Activated CD4-positive, alpha-beta memory T cell treated with anti-CD3 and anti-CD28 coated beads for 36 hours (primary cell): ENCODE data around the gene GRK2. TPM values are rescaled to one million over a fixed set of nuclear protein-coding genes. Genes with fewer than 3 reads are reported as not detected.

Experiments
- CTCF ChIA-PET: fragments of 350-600 bp; sonication (Branson Sonifier 250); formaldehyde crosslinking; loops from one replicate; lab custom pipeline; 2021; ENCODE audit warnings: antibody characterized with exemption, inconsistent platforms; lab: Charles Lee
- POLR2A ChIA-PET: fragments of 350-600 bp; sonication (Branson Sonifier 250); formaldehyde crosslinking; loops from one replicate; lab custom pipeline; 2021; ENCODE audit warnings: antibody characterized with exemption; lab: Charles Lee
- DNase-seq: peaks from one replicate; pipeline ENCODE4 v3.0.0-alpha.2; 2020
- H3K27ac Mint-ChIP-seq: one replicate; pipeline ENCODE4 v1.8.0; 2021; ENCODE audit warnings: mixed read lengths
- H3K27me3 Mint-ChIP-seq: one replicate; pipeline ENCODE4 v1.8.0; 2021; ENCODE audit warnings: mixed read lengths
- H3K36me3 Mint-ChIP-seq: one replicate; pipeline ENCODE4 v1.8.0; 2021; ENCODE audit warnings: mixed read lengths
- H3K4me1 Mint-ChIP-seq: one replicate; pipeline ENCODE4 v1.8.0; 2021; ENCODE audit warnings: low read depth, mixed read lengths
- H3K4me3 Mint-ChIP-seq: one replicate; pipeline ENCODE4 v1.8.0; 2021; ENCODE audit warnings: mild to moderate bottlenecking, mixed read lengths
- H3K9me3 Mint-ChIP-seq: one replicate; pipeline ENCODE4 v1.8.0; 2021; ENCODE audit warnings: mixed read lengths
- intact Hi-C: fragments of 100-400 bp; cut with micrococcal nuclease; formaldehyde crosslinking; loops from one replicate; pipeline ENCODE4 v1.15.1; 2023
- total RNA-seq, 2 experiments: library from RNA; stranded (reverse); gene quantifications; one replicate each; pipeline ENCODE4 v1.2.3, GENCODE V29; 2021

The GRK2 gene
- total RNA-seq, 2 experiments from 2014 or later: 273 to 279 TPM

- ChIA-PET POLR2A (interaction anchor here (0.6 to 7.8 kb wide), 12 partner anchors 9 to 216 kb away, joined by 3 to 72 read pairs (median 3); partner anchors contain the start of genes ANKRD13D, CLCF1 and PTPRCAP), CTCF (interaction anchor here (0.8 to 3.8 kb wide), 12 partner anchors 9 to 1582 kb away, joined by 3 to 22 read pairs (median 5); partner anchors contain the start of genes ANKRD13D, POLD4 and SSH3)
- peak; percentile 87 for DNase-seq
- Mint-ChIP-seq H3K4me1 (peaks cover 81% of the 10 kb centered on the region), H3K36me3 (peaks cover 68% of the 10 kb centered on the region), H3K4me3 (peak overlapping the region; percentile 98), H3K9me3 (no peaks in the 10 kb centered on the region), H3K27ac (peak overlapping the region; percentile 100), H3K27me3 (no peaks in the 10 kb centered on the region)
- intact Hi-C loops: loop anchor here (1.0 to 5.0 kb wide), 3 partner anchors 17 to 236 kb away; partner anchors contain the start of genes CDK2AP2 and PITPNM1
Measured at GRCh38 chr11:67271541-67272284, 5.4 kb downstream of the GRK2 start.

- peak; percentile 69 for DNase-seq
- no peaks in the 10 kb centered on the region for H3K9me3 Mint-ChIP-seq
- H3K4me1 Mint-ChIP-seq: peaks cover 86% of the 10 kb centered on the region
- POLR2A ChIA-PET: interaction anchor here (0.6 to 7.8 kb wide), 10 partner anchors 8 to 215 kb away, joined by 3 to 72 read pairs (median 4); partner anchors contain the start of genes ANKRD13D, CLCF1 and PTPRCAP
- peaks cover 70% of the 10 kb centered on the region for H3K36me3 Mint-ChIP-seq
- no peaks in the 10 kb centered on the region for H3K27me3 Mint-ChIP-seq
- H3K27ac Mint-ChIP-seq: peak overlapping the region; percentile 100
- CTCF ChIA-PET: interaction anchor here (0.8 to 3.8 kb wide), 11 partner anchors 8 to 1582 kb away, joined by 3 to 22 read pairs (median 4); partner anchors contain the start of genes ANKRD13D, POLD4 and SSH3
- intact Hi-C loops: loop anchor here (5.0 kb wide), 2 partner anchors 215 to 235 kb away; partner anchors contain the start of genes CDK2AP2 and PITPNM1
- H3K4me3 Mint-ChIP-seq: peak overlapping the region; percentile 98
Measured at GRCh38 chr11:67272327-67273259, 6.3 kb downstream of the GRK2 start.

GRCh38 chr11:67273260-67273990 lies 7.2 kb downstream of the GRK2 start:
- ChIA-PET POLR2A (interaction anchor here (0.6 to 7.8 kb wide), 4 partner anchors 16 to 46 kb away, joined by 4 to 72 read pairs (median 30); partner anchors contain the start of gene ANKRD13D), CTCF (interaction anchor here (0.6 to 3.8 kb wide), 4 partner anchors 16 to 79 kb away, joined by 3 to 10 read pairs (median 4); partner anchors contain the start of genes ANKRD13D and POLD4)
- Mint-ChIP-seq H3K4me3 (peak overlapping the region; percentile 98), H3K4me1 (peaks cover 90% of the 10 kb centered on the region), H3K9me3 (no peaks in the 10 kb centered on the region), H3K27ac (peak overlapping the region; percentile 100), H3K27me3 (no peaks in the 10 kb centered on the region), H3K36me3 (peaks cover 65% of the 10 kb centered on the region)
- DNase-seq: peak; percentile 10
- intact Hi-C loops: loop anchor here (5.0 kb wide), 2 partner anchors 214 to 234 kb away; partner anchors contain the start of genes CDK2AP2 and PITPNM1

- peaks cover 90% of the 10 kb centered on the region for H3K4me1 Mint-ChIP-seq
- no peaks in the 10 kb centered on the region for H3K9me3 Mint-ChIP-seq
- H3K4me3 Mint-ChIP-seq: peak overlapping the region; percentile 52
- peak overlapping the region; percentile 100 for H3K27ac Mint-ChIP-seq
- intact Hi-C loops: loop anchor here (5.0 kb wide), 3 partner anchors 127 to 232 kb away; partner anchors contain the start of genes CDK2AP2, PITPNM1, PPP1CA and TBC1D10C
- CTCF ChIA-PET: interaction anchor here (1.2 to 2.1 kb wide), 3 partner anchors 10 to 43 kb away, joined by 3 to 6 read pairs (median 4); no protein-coding TSS in a partner anchor
- POLR2A ChIA-PET: interaction anchor here (1.8 kb wide), 1 partner anchor 35 kb away, joined by 5 read pairs; no protein-coding TSS in a partner anchor
- peak; percentile 9 for DNase-seq
- H3K27me3 Mint-ChIP-seq: no peaks in the 10 kb centered on the region
- peaks cover 65% of the 10 kb centered on the region for H3K36me3 Mint-ChIP-seq
Measured at GRCh38 chr11:67274768-67275605, 8.7 kb downstream of the GRK2 start.

- intact Hi-C loops: loop anchor here (5.0 kb wide), 1 partner anchor 126 kb away; the partner anchor contains the start of genes PPP1CA and TBC1D10C
- H3K4me3 Mint-ChIP-seq: peak overlapping the region; percentile 52
Measured at GRCh38 chr11:67275606-67276409, 9.5 kb downstream of the GRK2 start.

GRCh38 chr11:67276781-67277230 lies 10.5 kb downstream of the GRK2 start:
- Mint-ChIP-seq H3K27me3 (no peaks in the 10 kb centered on the region), H3K36me3 (peaks cover 56% of the 10 kb centered on the region), H3K4me1 (peaks cover 75% of the 10 kb centered on the region), H3K27ac (peak overlapping the region; percentile 97), H3K9me3 (no peaks in the 10 kb centered on the region), H3K4me3 (peak overlapping the region; percentile 69)
- peak; percentile 73 for DNase-seq
- POLR2A ChIA-PET: interaction anchor here (0.7 to 3.7 kb wide), 8 partner anchors 9 to 151 kb away, joined by 3 to 53 read pairs (median 6); partner anchors contain the start of genes ANKRD13D, GRK2 and SSH3
- intact Hi-C loops: loop anchor here (1.0 to 5.0 kb wide), 3 partner anchors 9 to 125 kb away; partner anchors contain the start of genes PPP1CA and TBC1D10C
- CTCF ChIA-PET: interaction anchor here (1.1 to 2.1 kb wide), 8 partner anchors 9 to 94 kb away, joined by 3 to 25 read pairs (median 7); partner anchors contain the start of genes ANKRD13D and GRK2

More at GRCh38 chr11:67275606-67276409, 9.5 kb downstream of the GRK2 start:
- ChIA-PET CTCF (interaction anchor here (1.5 to 2.1 kb wide), 2 partner anchors 13 to 42 kb away, joined by 4 to 6 read pairs; no protein-coding TSS in a partner anchor), POLR2A (interaction anchor here (0.9 to 1.8 kb wide), 3 partner anchors 11 to 36 kb away, joined by 3 to 5 read pairs (median 4); no protein-coding TSS in a partner anchor)
- Mint-ChIP-seq H3K9me3 (no peaks in the 10 kb centered on the region), H3K36me3 (peaks cover 63% of the 10 kb centered on the region), H3K27me3 (no peaks in the 10 kb centered on the region), H3K27ac (peak overlapping the region; percentile 97), H3K4me1 (peaks cover 85% of the 10 kb centered on the region)
- peak; percentile 44 for DNase-seq

GRCh38 chr11:67277231-67277961 lies 11.1 kb downstream of the GRK2 start:
- ChIA-PET CTCF (interaction anchor here (1.1 to 1.7 kb wide), 7 partner anchors 10 to 93 kb away, joined by 3 to 25 read pairs (median 7); partner anchors contain the start of genes ANKRD13D and GRK2), POLR2A (interaction anchor here (0.7 to 3.7 kb wide), 8 partner anchors 9 to 150 kb away, joined by 3 to 53 read pairs (median 6); partner anchors contain the start of genes ANKRD13D, GRK2 and SSH3)
- peak; percentile 94 for DNase-seq
- peaks cover 54% of the 10 kb centered on the region for H3K36me3 Mint-ChIP-seq
- H3K27ac Mint-ChIP-seq: peak overlapping the region; percentile 97
- H3K9me3 Mint-ChIP-seq: no peaks in the 10 kb centered on the region
- intact Hi-C loops: loop anchor here (1.0 to 5.0 kb wide), 3 partner anchors 9 to 125 kb away; partner anchors contain the start of genes PPP1CA and TBC1D10C
- H3K4me1 Mint-ChIP-seq: peaks cover 70% of the 10 kb centered on the region
- peak overlapping the region; percentile 69 for H3K4me3 Mint-ChIP-seq
- no peaks in the 10 kb centered on the region for H3K27me3 Mint-ChIP-seq
